A673 (cell line): Measurements from ENCODE around the gene PITPNM2.

Experiments used
- EZH2 ChIP-seq: fragments of 200-600 bp; sonication (generic); IDR thresholded peaks from 2 replicates; pipeline ENCODE4 v1.6.1; 2017; ENCODE audit warnings: borderline replicate concordance, low read depth, mild to moderate bottlenecking, mixed read lengths, antibody characterized with exemption, low read length; ENCODE audit not compliant: poor library complexity, severe bottlenecking
- TF ChIP-seq, protein P1 (sequence below): fragments of 300-800, 200-600 bp; sonication (generic); conservative IDR thresholded peaks from 2 replicates; pipeline ENCODE4 v1.5.1; 2017; ENCODE audit warnings: low read depth, mild to moderate bottlenecking, antibody characterized with exemption, low read length, moderate library complexity, mixed read lengths

DNA sequence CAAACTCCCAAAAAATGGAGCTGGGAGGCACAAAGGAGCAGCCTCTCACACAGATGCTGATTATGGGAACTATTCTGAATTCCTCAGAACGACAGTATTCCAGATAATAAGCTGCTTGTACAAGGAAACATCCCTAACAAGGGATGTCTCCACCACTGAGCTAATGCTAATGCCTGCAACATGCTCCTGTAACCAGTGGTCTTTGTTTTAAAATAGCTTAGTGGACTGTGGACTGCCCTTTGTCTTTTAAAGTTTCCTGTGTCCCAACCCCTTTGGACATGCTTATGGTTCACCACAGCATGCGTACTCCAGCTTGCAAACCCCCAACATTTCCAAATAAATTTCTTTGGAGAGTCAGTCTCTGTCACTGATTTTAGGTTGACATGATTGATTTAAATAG, 16.4 kb upstream of the PITPNM2 start:
- TF ChIP-seq, protein P1, sequence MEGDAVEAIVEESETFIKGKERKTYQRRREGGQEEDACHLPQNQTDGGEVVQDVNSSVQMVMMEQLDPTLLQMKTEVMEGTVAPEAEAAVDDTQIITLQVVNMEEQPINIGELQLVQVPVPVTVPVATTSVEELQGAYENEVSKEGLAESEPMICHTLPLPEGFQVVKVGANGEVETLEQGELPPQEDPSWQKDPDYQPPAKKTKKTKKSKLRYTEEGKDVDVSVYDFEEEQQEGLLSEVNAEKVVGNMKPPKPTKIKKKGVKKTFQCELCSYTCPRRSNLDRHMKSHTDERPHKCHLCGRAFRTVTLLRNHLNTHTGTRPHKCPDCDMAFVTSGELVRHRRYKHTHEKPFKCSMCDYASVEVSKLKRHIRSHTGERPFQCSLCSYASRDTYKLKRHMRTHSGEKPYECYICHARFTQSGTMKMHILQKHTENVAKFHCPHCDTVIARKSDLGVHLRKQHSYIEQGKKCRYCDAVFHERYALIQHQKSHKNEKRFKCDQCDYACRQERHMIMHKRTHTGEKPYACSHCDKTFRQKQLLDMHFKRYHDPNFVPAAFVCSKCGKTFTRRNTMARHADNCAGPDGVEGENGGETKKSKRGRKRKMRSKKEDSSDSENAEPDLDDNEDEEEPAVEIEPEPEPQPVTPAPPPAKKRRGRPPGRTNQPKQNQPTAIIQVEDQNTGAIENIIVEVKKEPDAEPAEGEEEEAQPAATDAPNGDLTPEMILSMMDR: no peak
- TF ChIP-seq EZH2: no peak
